A549 (cell line): ENCODE data around the gene ANO6. TPM values are rescaled to one million over a fixed set of nuclear protein-coding genes. Genes with fewer than 3 reads are reported as not detected.
"Not testable (repeated sequence)": the region's sequence is repeated elsewhere in the genome, so short reads cannot be mapped to it uniquely, and the experiment has no call there.

Experiments
- ATAC-seq, 2 experiments: fragments of 200-7000 bp in 1 of 2; fragments of >200 bp in 1 of 2; cut with Nextera tagmentation in 1 of 2; cut with Tn5 transposase in 1 of 2; 3 replicates each; pipeline versions ENCODE4 v1.8.0 to v1.9.1; 2018 to 2020; ENCODE audit warnings: mild to moderate bottlenecking in 1 of 2, moderate library complexity in 1 of 2
- CTCF ChIA-PET: fragments of 300-600 bp; sonication (Branson Sonifier 250); formaldehyde crosslinking; extraction: SDS; loops from one replicate; lab custom pipeline; 2021; ENCODE audit warnings: antibody characterized with exemption, inconsistent platforms; lab: Yijun Ruan, JAX
- POLR2A ChIA-PET: fragments of 350-600 bp; formaldehyde crosslinking; extraction: SDS; loops from one replicate; lab custom pipeline; 2021; ENCODE audit warnings: antibody characterized with exemption, inconsistent platforms; lab: Yijun Ruan, JAX
- DNase-seq, 2 experiments: peaks; one replicate each; pipeline versions ENCODE4 v3.0.0 to v3.0.0-alpha.2; 2011 to 2016; ENCODE audit warnings: low read depth in 1 of 2, low spot score in 1 of 2
- FAIRE-seq: peaks from 2 replicates; lab custom pipeline; 2011; peaks lifted over from hg19 to GRCh38; lab: Jason Lieb, UNC
- H3K27ac ChIP-seq, 2 experiments: fragments of >200 bp; sonication (Bioruptor Twin); formaldehyde crosslinking; 3 replicates each; pipeline ENCODE4 v1.5.1; 2016 to 2017
- H3K4me1 ChIP-seq: fragments of >200 bp; sonication (Bioruptor Twin); formaldehyde crosslinking; 3 replicates; pipeline ENCODE4 v1.6.1; 2016
- H3K4me2 ChIP-seq: fragments of >200 bp; sonication (Bioruptor Twin); formaldehyde crosslinking; 3 replicates; pipeline ENCODE4 v1.6.1; 2016
- H3K4me3 ChIP-seq: fragments of >200 bp; sonication (Bioruptor Twin); formaldehyde crosslinking; 3 replicates; pipeline ENCODE4 v1.5.1; 2016
- H3K9me3 ChIP-seq: fragments of >200 bp; sonication (Bioruptor Twin); formaldehyde crosslinking; 3 replicates; pipeline ENCODE4 v1.6.1; 2016
- BHLHE40 ChIP-seq: IDR thresholded peaks from 2 replicates; pipeline ENCODE4 v1.6.1; 2012; ENCODE audit warnings: low read depth, low read length, inconsistent platforms
- CBX2 ChIP-seq: fragments of 200-600 bp; sonication (generic); IDR thresholded peaks from 2 replicates; pipeline ENCODE4 v1.6.1; 2016; ENCODE audit warnings: low read depth, mild to moderate bottlenecking, borderline replicate concordance
- CBX8 ChIP-seq: fragments of 200-600 bp; sonication (generic); IDR thresholded peaks from 2 replicates; pipeline ENCODE4 v1.6.1; 2016
- CHD2 ChIP-seq: fragments of 150-350 bp; IDR thresholded peaks from 2 replicates; pipeline ENCODE4 v1.6.1; 2014; ENCODE audit warnings: low read length; ENCODE audit not compliant: partially characterized antibody
- EP300 ChIP-seq, 2 experiments: fragments of >200 bp; sonication (Bioruptor Twin); formaldehyde crosslinking; IDR thresholded peaks; 2 replicates in 1 of 2; 3 replicates in 1 of 2; pipeline ENCODE4 v1.6.1; 2016 to 2017
- FOSB ChIP-seq: fragments of 250-450 bp; sonication (Bioruptor Pico); IDR thresholded peaks from 2 replicates; pipeline ENCODE4 v1.5.0; 2020; ENCODE audit warnings: mild to moderate bottlenecking, moderate library complexity
- GATA3 ChIP-seq: IDR thresholded peaks from 2 replicates; pipeline ENCODE4 v1.6.1; 2012; ENCODE audit warnings: borderline replicate concordance
- HDAC2 ChIP-seq: fragments of 200-600 bp; sonication (generic); IDR thresholded peaks from 2 replicates; pipeline ENCODE4 v1.6.1; 2016
- HES2 ChIP-seq: fragments of >200 bp; sonication (Bioruptor Twin); formaldehyde crosslinking; IDR thresholded peaks from 2 replicates; pipeline ENCODE4 v1.6.1; 2016
- HEYL ChIP-seq: fragments of 250-450 bp; sonication (Bioruptor Pico); IDR thresholded peaks from 2 replicates; pipeline ENCODE4 v1.8.0; 2021; ENCODE audit warnings: mild to moderate bottlenecking, moderate library complexity
- HOXB13 ChIP-seq: fragments of 250-450 bp; sonication (Bioruptor Pico); IDR thresholded peaks from 2 replicates; pipeline ENCODE4 v1.5.0; 2020; ENCODE audit warnings: low read depth, mild to moderate bottlenecking, moderate library complexity
- KDM5A ChIP-seq: fragments of 200-600 bp; sonication (generic); IDR thresholded peaks from 2 replicates; pipeline ENCODE4 v1.6.1; 2016; ENCODE audit warnings: antibody characterized with exemption, mild to moderate bottlenecking
- MAX ChIP-seq: IDR thresholded peaks from 2 replicates; pipeline ENCODE4 v1.6.1; 2012
- MAZ ChIP-seq: fragments of 150-350 bp; IDR thresholded peaks from 2 replicates; pipeline ENCODE4 v1.6.1; 2014; ENCODE audit warnings: antibody characterized with exemption, low read depth, low read length, borderline replicate concordance
- MYC ChIP-seq: IDR thresholded peaks from 2 replicates; pipeline ENCODE4 v1.6.1; 2012; ENCODE audit warnings: mild to moderate bottlenecking, inconsistent platforms, low read length, improper control_type of control experiment, borderline replicate concordance
- PHF8 ChIP-seq: fragments of 200-600 bp; sonication (generic); IDR thresholded peaks from 2 replicates; pipeline ENCODE4 v1.6.1; 2016; ENCODE audit warnings: low read depth, mild to moderate bottlenecking, antibody characterized with exemption, moderate library complexity, borderline replicate concordance
- RARB ChIP-seq: fragments of 250-450 bp; sonication (Bioruptor Pico); IDR thresholded peaks from 2 replicates; pipeline ENCODE4 v1.8.0; 2021; ENCODE audit warnings: mild to moderate bottlenecking, moderate library complexity
- REST ChIP-seq: fragments of 200-600 bp; sonication (generic); IDR thresholded peaks from 2 replicates; pipeline ENCODE4 v1.6.1; 2016; ENCODE audit warnings: antibody characterized with exemption, mild to moderate bottlenecking, moderate library complexity
- SREBF2 ChIP-seq: fragments of 450-650 bp; IDR thresholded peaks from 2 replicates; pipeline ENCODE4 v1.6.1; 2014; ENCODE audit warnings: mild to moderate bottlenecking, moderate library complexity
- USF2 ChIP-seq: fragments of 450-650 bp; IDR thresholded peaks from 2 replicates; pipeline ENCODE4 v1.6.1; 2014; ENCODE audit warnings: antibody characterized with exemption
- ZFP36 ChIP-seq: fragments of 450-650 bp; IDR thresholded peaks from 2 replicates; pipeline ENCODE4 v1.6.1; 2014; ENCODE audit warnings: borderline replicate concordance; ENCODE audit not compliant: partially characterized antibody
- ZNF302 ChIP-seq: fragments of 250-450 bp; sonication (Bioruptor Pico); IDR thresholded peaks from 2 replicates; pipeline ENCODE4 v1.9.0; 2021; ENCODE audit warnings: inconsistent platforms, mild to moderate bottlenecking, moderate library complexity
- WGBS: methylation state at CpG from one replicate; pipeline ENCODE4 v1.1.6; 2017; ENCODE audit errors: missing lambda C conversion rate; 5-methylcytosine and 5-hydroxymethylcytosine counted together
- polyA plus RNA-seq, 4 experiments: library from polyadenylated mRNA; depleted of rRNA in 3 of 4; stranded (reverse); fragments of >200 nt; fragmentation: RNase III in 1 of 4; extraction: RNeasy Plus Mini Kit Qiagen cat#74134 plus additional on column Dnase treatment in 1 of 4; gene quantifications; 2 replicates in 3 of 4; 3 replicates in 1 of 4; pipeline ENCODE4 v1.2.3, GENCODE V29; 2011 to 2017

The ANO6 gene
- polyA plus RNA-seq, 2 of the 4 experiments (the other 2 are of a cell fraction) = 41.7 to 80.0 TPM

- Histone ChIP-seq H3K4me2 (no peak overlapping the region), H3K4me3 (no peak overlapping the region), H3K27ac (no peak overlapping the region), H3K9me3 (no peaks in the 10 kb centered on the region), H3K4me1 (0 out of 3 replicates have a peak, but pooled peaks cover 5% of the 10 kb centered on the region)
- ATAC-seq = no peak
- TF ChIP-seq PHF8 (no peak), MAX (no peak), HDAC2 (no peak), CBX2 (no peak), GATA3 (no peak), KDM5A (no peak), HEYL (CRISPR knock-in tag) (no peak), EP300 (IDR thresholded peaks at IDR 0.05) (no peak), SREBF2 (no peak), ZFP36 (no peak), HOXB13 (CRISPR knock-in tag) (no peak)
- DNase-seq = no peak
- no peak for FAIRE-seq
- WGBS = 88% methylated on average over 1 of the region's 1 CpG
- CTCF ChIA-PET = interaction anchor here (1.6 kb wide), 1 partner anchor 229 kb away, joined by 3 read pairs; no protein-coding TSS in a partner anchor
- POLR2A ChIA-PET = no interaction called here
These were observed 98.9 kb downstream of the ANO6 start for GRCh38 chr12:45314770-45315169.

GRCh38 chr12:45315462-45315861 is 99.6 kb downstream of the ANO6 start:
- no peak for ATAC-seq
- CTCF ChIA-PET = no interaction called here
- Histone ChIP-seq H3K27ac (no peak overlapping the region), H3K4me2 (no peak overlapping the region), H3K4me1 (no peaks in the 10 kb centered on the region), H3K4me3 (no peak overlapping the region), H3K9me3 (no peaks in the 10 kb centered on the region)
- 89% methylated on average over 4 of the region's 4 CpGs for WGBS
- no peak for DNase-seq
- FAIRE-seq = no peak
- POLR2A ChIA-PET = no interaction called here
- TF ChIP-seq MAZ = no peak
- TF ChIP-seq REST = no peak
- no peak for TF ChIP-seq CBX8
- no peak for TF ChIP-seq ZNF302 (CRISPR knock-in tag)

- H3K4me2 ChIP-seq, CTCF ChIA-PET, H3K4me3 ChIP-seq, H3K4me1 ChIP-seq, ATAC-seq, H3K27ac ChIP-seq, POLR2A ChIA-PET, FAIRE-seq, H3K9me3 ChIP-seq, DNase-seq: not testable (repeated sequence)
- 94% methylated on average over 1 of the region's 3 CpGs for WGBS
These were observed 101.4 kb downstream of the ANO6 start for GRCh38 chr12:45317261-45317660.

GRCh38 chr12:45322810-45323209 is 106.9 kb downstream of the ANO6 start:
- H3K9me3 ChIP-seq = no peaks in the 10 kb centered on the region
- no peak for TF ChIP-seq REST
- TF ChIP-seq FOSB (CRISPR knock-in tag) = no peak
- no peak for TF ChIP-seq MYC
- no peak for TF ChIP-seq CHD2
- no peak for TF ChIP-seq RARB (CRISPR knock-in tag)
- no peak for TF ChIP-seq HES2
- TF ChIP-seq BHLHE40 = no peak
- TF ChIP-seq HOXB13 (CRISPR knock-in tag) = no peak
- TF ChIP-seq USF2 = no peak
- CTCF ChIA-PET = interaction anchor here (1.4 kb wide), 1 partner anchor 10 kb away, joined by 7 read pairs; no protein-coding TSS in a partner anchor
- no peaks in the 10 kb centered on the region for H3K4me1 ChIP-seq
- POLR2A ChIA-PET = no interaction called here
- WGBS = 93% methylated on average over 4 of the region's 4 CpGs
- H3K4me3 ChIP-seq = no peak overlapping the region
- no peak for ATAC-seq
- H3K27ac ChIP-seq = no peak overlapping the region
- no peak for FAIRE-seq
- DNase-seq = no peak
- no peak overlapping the region for H3K4me2 ChIP-seq
